ENCODE measurements around the gene HEXD.

DNA sequence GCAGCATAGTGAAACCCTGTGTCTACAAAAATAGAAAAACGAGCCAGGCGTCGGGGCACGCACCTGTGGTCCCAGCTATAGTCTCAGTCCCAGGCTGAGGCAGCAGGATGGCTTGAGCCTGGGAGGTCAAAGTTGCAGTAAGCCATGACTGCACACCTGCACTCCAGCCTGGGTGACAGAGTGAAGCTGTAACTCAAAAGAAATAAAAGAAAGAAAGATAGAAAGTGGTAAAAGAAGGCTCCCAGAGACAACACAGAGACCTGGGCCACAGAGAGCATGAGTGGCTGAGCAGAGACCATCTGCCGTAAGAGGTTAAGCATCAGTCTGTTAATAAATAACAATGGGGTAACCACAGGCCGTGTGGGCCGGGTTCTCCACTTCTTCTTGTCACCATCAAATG, 15.3 kb upstream of the HEXD start:
- TF ChIP-seq, protein P1, sequence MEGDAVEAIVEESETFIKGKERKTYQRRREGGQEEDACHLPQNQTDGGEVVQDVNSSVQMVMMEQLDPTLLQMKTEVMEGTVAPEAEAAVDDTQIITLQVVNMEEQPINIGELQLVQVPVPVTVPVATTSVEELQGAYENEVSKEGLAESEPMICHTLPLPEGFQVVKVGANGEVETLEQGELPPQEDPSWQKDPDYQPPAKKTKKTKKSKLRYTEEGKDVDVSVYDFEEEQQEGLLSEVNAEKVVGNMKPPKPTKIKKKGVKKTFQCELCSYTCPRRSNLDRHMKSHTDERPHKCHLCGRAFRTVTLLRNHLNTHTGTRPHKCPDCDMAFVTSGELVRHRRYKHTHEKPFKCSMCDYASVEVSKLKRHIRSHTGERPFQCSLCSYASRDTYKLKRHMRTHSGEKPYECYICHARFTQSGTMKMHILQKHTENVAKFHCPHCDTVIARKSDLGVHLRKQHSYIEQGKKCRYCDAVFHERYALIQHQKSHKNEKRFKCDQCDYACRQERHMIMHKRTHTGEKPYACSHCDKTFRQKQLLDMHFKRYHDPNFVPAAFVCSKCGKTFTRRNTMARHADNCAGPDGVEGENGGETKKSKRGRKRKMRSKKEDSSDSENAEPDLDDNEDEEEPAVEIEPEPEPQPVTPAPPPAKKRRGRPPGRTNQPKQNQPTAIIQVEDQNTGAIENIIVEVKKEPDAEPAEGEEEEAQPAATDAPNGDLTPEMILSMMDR (IDR thresholded peaks at IDR 0.05), result no peak
- no peak for TF ChIP-seq POLR2A (IDR thresholded peaks at IDR 0.05)

Measured in uterus (tissue), 2 donors.